GM12801 (cell line): ENCODE data around the gene NCAPH2.

ENCODE experiments used
- CTCF ChIP-seq: IDR thresholded peaks from one replicate; pipeline ENCODE4 v1.5.1; 2011; ENCODE audit warnings: control low read depth; ENCODE audit not compliant: insufficient read length; ENCODE audit errors: extremely low read depth

Gene NCAPH2

GRCh38 chr22:50489363-50490243 is 18.4 kb upstream of the NCAPH2 start:
- no peak for TF ChIP-seq CTCF

GRCh38 chr22:50490531-50491308 is 17.3 kb upstream of the NCAPH2 start:
- no peak for TF ChIP-seq CTCF

- no peak for TF ChIP-seq CTCF
Observed at GRCh38 chr22:50497093-50497492, 10.9 kb upstream of the NCAPH2 start.

GRCh38 chr22:50498322-50498890 is 9.6 kb upstream of the NCAPH2 start:
- TF ChIP-seq CTCF = no peak

GRCh38 chr22:50500452-50500851 is 7.6 kb upstream of the NCAPH2 start:
- TF ChIP-seq CTCF = no peak

GRCh38 chr22:50502096-50502495 is 5.9 kb upstream of the NCAPH2 start:
- TF ChIP-seq CTCF = no peak
